DMS53 (cell line): ENCODE data around the gene EEF2.
"Not testable (repeated sequence)": the region's sequence is repeated elsewhere in the genome, so short reads cannot be mapped to it uniquely, and the experiment has no call there.

ENCODE experiments used
- DNase-seq: peaks from one replicate; lab custom pipeline; 2025; lab: John Stamatoyannopoulos, UW

EEF2 gene

GRCh38 chr19:4014541-4015491 lies 29.6 kb upstream of the EEF2 start:
- DNase-seq: no peak

GRCh38 chr19:4013886-4014540 lies 28.8 kb upstream of the EEF2 start:
- DNase-seq: no peak

GRCh38 chr19:4012975-4013634 lies 27.8 kb upstream of the EEF2 start:
- no peak for DNase-seq

GRCh38 chr19:4012092-4012974 lies 27.1 kb upstream of the EEF2 start:
- DNase-seq: peak; percentile 55

GRCh38 chr19:4011430-4011829 lies 26.2 kb upstream of the EEF2 start:
- DNase-seq: not testable (repeated sequence)

GRCh38 chr19:4010808-4011110 lies 25.5 kb upstream of the EEF2 start:
- no peak for DNase-seq

- DNase-seq: no peak
Measured at GRCh38 chr19:4009990-4010807, 24.9 kb upstream of the EEF2 start.

- DNase-seq: peak; percentile 31
Measured at GRCh38 chr19:4007836-4008539, 22.7 kb upstream of the EEF2 start.

- DNase-seq: peak; percentile 96
Measured at GRCh38 chr19:4007021-4007835, 22.0 kb upstream of the EEF2 start, which contains the start of gene PIAS4. Gene PIAS4, plus strand, starts transcription at chr19:4007736. Its CDS starts 25 bp downstream, at chr19:4007761.

- DNase-seq: not testable (repeated sequence)
Measured at GRCh38 chr19:4005436-4005835, 20.2 kb upstream of the EEF2 start.

- DNase-seq: not testable (repeated sequence)
Measured at GRCh38 chr19:4000798-4001197, 15.5 kb upstream of the EEF2 start.

GRCh38 chr19:3998667-3999412 lies 13.6 kb upstream of the EEF2 start:
- not testable (repeated sequence) for DNase-seq

GRCh38 chr19:3995607-3996006 lies 10.3 kb upstream of the EEF2 start:
- DNase-seq: no peak

- DNase-seq: no peak
Measured at GRCh38 chr19:3990815-3991117, 5.5 kb upstream of the EEF2 start.

GRCh38 chr19:3987619-3988371 lies 2.5 kb upstream of the EEF2 start:
- peak; percentile 88 for DNase-seq

GRCh38 chr19:3986260-3987041 lies 1.2 kb upstream of the EEF2 start:
- DNase-seq: peak; percentile 90

- peak; percentile 63 for DNase-seq
Measured at GRCh38 chr19:3985643-3986259, 488 bp upstream of the EEF2 start.
